Thyroid gland (tissue), 4 donors: ENCODE results near the gene SEMA5A.

Source experiments
- CTCF ChIP-seq, 6 experiments: fragments of 200-600 bp in 3 of 6; fragments of 450-650 bp in 3 of 6; sonication (generic) in 3 of 6; IDR thresholded peaks; one replicate each; pipeline ENCODE4 v1.5.1; 2016 to 2019; ENCODE audit warnings: antibody characterized with exemption in 6 of 6, mild to moderate bottlenecking in 2 of 6, inconsistent platforms in 1 of 6, moderate library complexity in 1 of 6
- POLR2A ChIP-seq, 2 donors: fragments of 450-650 bp; IDR thresholded peaks; one replicate each; pipeline ENCODE4 v1.6.1; 2017; ENCODE audit warnings: antibody characterized with exemption in 2 of 2, mild to moderate bottlenecking in 2 of 2, moderate library complexity in 1 of 2

GRCh38 chr5:9103290-9103689 is 442.6 kb downstream of the SEMA5A start:
- no peak for TF ChIP-seq CTCF (IDR thresholded peaks at IDR 0.05)
- no peak for TF ChIP-seq POLR2A (IDR thresholded peaks at IDR 0.05)
